Brain microvascular endothelial cell (primary cell): ENCODE data around the gene LMLN.

Experiments used
- DNase-seq: peaks from one replicate; pipeline ENCODE4 v3.0.0-alpha.2; 2020
- H3K27ac ChIP-seq: fragments of 250-450 bp; sonication (Bioruptor Pico); 2 replicates; pipeline ENCODE4 v1.5.1; 2020; ENCODE audit warnings: mild to moderate bottlenecking, moderate library complexity
- H3K27me3 ChIP-seq: fragments of 250-450 bp; sonication (Bioruptor Pico); replicated peaks from 2 replicates; pipeline ENCODE4 v1.5.1; 2020; ENCODE audit warnings: mild to moderate bottlenecking
- H3K36me3 ChIP-seq: fragments of 250-450 bp; sonication (Bioruptor Pico); replicated peaks from 2 replicates; pipeline ENCODE4 v1.5.1; 2020; ENCODE audit warnings: mild to moderate bottlenecking
- H3K4me3 ChIP-seq: 2 replicates; pipeline ENCODE4 v1.5.1; 2011; ENCODE audit warnings: low read depth, mild to moderate bottlenecking, control low read depth, low read length, moderate library complexity
- CTCF ChIP-seq: IDR thresholded peaks from 2 replicates; pipeline ENCODE4 v1.5.1; 2011; ENCODE audit warnings: low read depth, mild to moderate bottlenecking, moderate library complexity, low read length, control low read depth, inconsistent platforms; ENCODE audit errors: missing control alignments
- in situ Hi-C: cut with HindIII; loops from 2 replicates; pipeline ENCODE4 v1.10.0; 2017; ENCODE audit warnings: low sequenced_read_pairs, low pct_ligation_motif_present

The LMLN gene

GRCh38 chr3:197983076-197983475 is 23.1 kb downstream of the LMLN start:
- H3K27me3 ChIP-seq, result no peaks in the 10 kb centered on the region
- H3K4me3 ChIP-seq, result no peak overlapping the region
- no peak overlapping the region for H3K27ac ChIP-seq
- in situ Hi-C loops, result no loop called here
- no peak for DNase-seq
- no peak for TF ChIP-seq CTCF
- H3K36me3 ChIP-seq, result no peaks in the 10 kb centered on the region

- TF ChIP-seq CTCF, result no peak
- H3K27me3 ChIP-seq, result no peaks in the 10 kb centered on the region
- DNase-seq, result no peak
- no peak overlapping the region for H3K27ac ChIP-seq
- H3K36me3 ChIP-seq, result peaks cover 4% of the 10 kb centered on the region
- in situ Hi-C loops, result no loop called here
- H3K4me3 ChIP-seq, result no peak overlapping the region
These were observed 29.6 kb downstream of the LMLN start for GRCh38 chr3:197989651-197990050.

GRCh38 chr3:197994736-197995135 is 34.7 kb downstream of the LMLN start:
- no peaks in the 10 kb centered on the region for H3K27me3 ChIP-seq
- H3K4me3 ChIP-seq, result no peak overlapping the region
- no peak for TF ChIP-seq CTCF
- H3K36me3 ChIP-seq, result peaks cover 4% of the 10 kb centered on the region
- no peak for DNase-seq
- no peak overlapping the region for H3K27ac ChIP-seq
- in situ Hi-C loops, result no loop called here

GRCh38 chr3:197996855-197997254 is 36.8 kb downstream of the LMLN start:
- no peak for DNase-seq
- Histone ChIP-seq H3K36me3 (no peaks in the 10 kb centered on the region), H3K27me3 (no peaks in the 10 kb centered on the region), H3K27ac (no peak overlapping the region), H3K4me3 (no peak overlapping the region)
- in situ Hi-C loops, result no loop called here
- no peak for TF ChIP-seq CTCF

- Histone ChIP-seq H3K27me3 (no peaks in the 10 kb centered on the region), H3K4me3 (no peak overlapping the region), H3K27ac (no peak overlapping the region), H3K36me3 (no peaks in the 10 kb centered on the region)
- no peak for DNase-seq
- in situ Hi-C loops, result no loop called here
- TF ChIP-seq CTCF, result no peak
These were observed 37.9 kb downstream of the LMLN start for GRCh38 chr3:197997936-197998335.

GRCh38 chr3:198017090-198017489 is 57.1 kb downstream of the LMLN start:
- Histone ChIP-seq H3K36me3 (no peaks in the 10 kb centered on the region), H3K27ac (no peak overlapping the region), H3K27me3 (no peaks in the 10 kb centered on the region), H3K4me3 (no peak overlapping the region)
- no peak for DNase-seq
- TF ChIP-seq CTCF, result no peak
- in situ Hi-C loops, result no loop called here
